Activated CD4-positive, alpha-beta T cell treated with anti-CD3 and anti-CD28 coated beads, Interleukin-2, amount 50 U/mL, for 4 hours (primary cell): ENCODE data around the gene PLCG2.

ENCODE experiments used
- DNase-seq, 2 experiments: peaks; one replicate each; pipeline ENCODE4 v3.0.0-alpha.2; 2020

The PLCG2 gene

GRCh38 chr16:81881228-81881627 is 102.1 kb downstream of the PLCG2 start:
- DNase-seq, result no peak

DNA sequence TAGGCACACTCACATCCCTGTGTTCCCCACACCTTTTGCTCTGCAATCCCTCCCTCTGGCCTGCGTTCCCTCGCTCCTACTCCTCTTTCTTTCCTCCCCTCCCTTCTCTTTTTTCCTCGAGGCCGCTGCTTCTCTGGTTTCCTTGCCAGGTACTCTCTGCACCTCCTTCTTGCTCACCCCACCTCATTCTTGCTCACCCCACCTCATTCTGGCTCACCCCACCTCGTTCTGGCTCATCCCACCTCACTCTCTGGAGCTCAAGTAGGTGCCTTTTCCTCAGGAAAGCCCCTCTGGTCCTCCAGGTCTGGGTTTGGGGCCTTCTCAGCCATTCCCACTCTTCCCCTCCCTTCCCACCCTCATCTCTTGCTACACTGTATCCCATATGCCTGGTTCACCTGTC is 103.5 kb downstream of the PLCG2 start:
- no peak for DNase-seq

DNA sequence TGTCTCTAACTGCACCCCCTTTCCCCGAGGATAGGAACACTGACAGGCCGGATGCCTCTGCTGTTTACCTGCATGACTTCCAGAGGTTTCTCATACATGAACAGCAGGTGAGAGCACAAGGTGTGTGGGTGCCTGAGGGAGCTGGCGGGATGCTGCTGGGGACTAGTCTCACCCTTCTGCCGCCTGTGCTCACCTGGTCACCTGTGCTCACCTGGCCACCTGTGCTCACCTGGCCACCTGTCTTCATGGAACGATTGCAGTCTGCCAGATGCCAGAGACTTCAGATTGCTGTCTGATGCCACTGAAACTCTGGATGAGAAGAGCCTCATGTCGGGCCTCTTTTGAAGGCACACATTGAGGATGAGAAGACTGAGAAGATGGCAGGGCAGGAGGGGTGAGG is 104.1 kb downstream of the PLCG2 start:
- no peak for DNase-seq

DNA sequence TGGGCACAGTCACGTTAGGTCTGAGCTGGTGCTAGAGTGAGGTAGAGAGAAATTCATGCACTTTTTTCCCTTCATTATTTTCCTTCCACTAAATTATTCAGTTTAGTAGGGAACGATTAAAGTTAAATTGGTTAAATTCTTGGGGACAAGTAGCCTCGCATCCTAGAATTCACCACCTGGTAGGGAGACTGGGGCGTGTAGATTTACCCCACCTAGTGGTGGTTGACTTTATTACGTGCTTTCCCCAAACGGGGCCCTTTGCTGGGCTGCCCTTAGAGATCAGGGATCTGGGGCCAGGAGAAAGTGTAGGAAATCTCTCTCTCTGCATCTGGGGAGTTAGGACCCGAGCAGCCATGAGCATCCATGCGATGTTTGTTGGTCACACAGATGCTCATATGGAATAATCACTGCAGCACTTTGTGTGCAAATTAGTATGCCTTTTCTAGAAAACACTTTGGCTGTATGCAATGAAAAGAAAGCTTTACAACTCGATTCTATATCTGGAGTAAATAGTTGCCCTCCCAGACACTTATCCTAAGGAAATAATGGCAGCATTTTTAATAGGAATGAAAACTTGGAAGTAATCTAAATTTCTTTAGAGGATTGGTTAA is 107.0 kb downstream of the PLCG2 start:
- DNase-seq, result no peak

DNA sequence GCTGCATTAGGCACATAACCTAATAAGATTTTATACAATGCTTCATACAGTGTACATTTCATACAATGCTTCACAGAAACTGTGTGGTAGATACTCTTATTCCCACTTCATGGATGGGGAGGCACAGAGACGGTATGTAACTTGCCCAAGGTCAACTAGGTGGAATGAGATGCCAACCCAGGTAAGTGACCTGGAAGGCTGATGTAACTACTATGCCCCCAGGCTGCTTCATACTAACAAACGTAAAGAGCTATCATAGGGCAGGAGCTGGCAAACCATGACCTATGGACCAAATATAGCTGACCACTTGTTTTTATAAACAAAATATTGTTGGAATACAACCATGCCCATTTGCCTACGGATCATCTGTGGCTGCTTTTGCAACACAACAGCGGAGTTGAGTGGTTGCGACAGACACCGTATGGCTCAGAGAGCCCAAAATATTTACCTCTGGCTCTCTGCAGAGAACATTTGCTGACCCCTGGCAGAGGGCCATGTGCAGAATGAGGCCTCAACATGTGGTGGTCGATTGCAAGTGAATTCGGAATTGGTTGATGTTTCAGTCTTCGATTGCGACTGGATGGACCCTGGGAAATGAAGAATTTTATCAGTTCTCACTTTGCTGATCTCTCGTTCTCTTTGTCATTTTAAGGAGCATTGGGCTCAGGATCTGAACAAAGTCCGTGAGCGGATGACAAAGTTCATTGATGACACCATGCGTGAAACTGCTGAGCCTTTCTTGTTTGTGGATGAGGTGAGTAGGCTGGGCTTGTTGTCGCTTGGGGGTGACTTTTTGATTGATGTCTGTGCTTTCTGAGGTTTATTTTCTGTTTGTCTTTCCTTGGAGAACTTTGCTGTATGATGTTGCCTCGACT is 109.7 kb downstream of the PLCG2 start:
- no peak for DNase-seq

DNA sequence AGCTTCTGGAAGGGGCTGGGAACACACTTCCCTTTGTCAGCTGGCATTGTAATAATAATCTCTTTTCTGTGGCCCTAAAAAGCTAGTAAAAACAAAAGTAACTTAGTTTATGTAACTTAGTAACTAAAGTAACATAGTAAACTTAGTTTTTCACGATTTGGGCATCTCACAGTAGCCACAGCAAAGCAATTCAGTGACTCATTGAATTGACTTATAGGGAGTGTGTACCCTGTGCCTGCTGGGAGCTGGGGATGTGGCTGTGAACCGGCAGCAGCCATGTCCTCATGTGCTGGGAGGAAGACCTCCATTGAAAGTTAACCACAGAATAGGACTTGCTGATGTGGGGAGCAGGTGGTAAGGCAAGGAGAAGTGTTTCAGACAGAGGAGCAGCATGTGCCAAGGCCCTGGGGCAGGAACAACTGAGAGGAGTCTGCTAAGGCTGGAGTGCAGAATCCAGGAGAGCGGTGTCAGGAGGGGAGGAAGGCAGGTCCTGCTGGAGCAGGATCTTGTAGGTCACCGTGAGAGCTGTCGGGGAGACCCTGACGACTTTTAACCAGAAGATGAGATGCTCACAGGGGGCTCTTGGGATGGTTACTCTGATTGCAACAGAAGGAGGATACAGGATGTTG is 112.8 kb downstream of the PLCG2 start:
- DNase-seq, result no peak

DNA sequence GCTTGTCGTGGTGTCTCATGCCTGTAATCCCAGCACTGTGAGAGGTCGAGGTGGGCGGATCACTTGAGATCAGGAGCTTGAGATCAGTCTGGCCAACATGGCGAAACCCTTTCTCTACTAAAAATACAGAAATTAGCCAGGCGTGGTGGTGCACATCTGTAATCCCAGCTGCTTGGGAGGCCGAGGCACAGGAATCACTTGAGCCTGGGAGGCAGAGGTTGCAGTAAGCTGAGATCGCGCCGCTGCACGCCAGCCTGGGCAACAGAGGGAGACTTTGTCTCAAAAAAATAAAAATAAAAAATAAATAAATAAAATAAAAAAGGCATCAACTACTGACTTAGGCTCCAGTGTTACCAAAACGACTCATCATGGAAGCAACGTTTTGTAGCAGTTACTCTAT is 115.5 kb downstream of the PLCG2 start:
- DNase-seq, result no peak

DNA sequence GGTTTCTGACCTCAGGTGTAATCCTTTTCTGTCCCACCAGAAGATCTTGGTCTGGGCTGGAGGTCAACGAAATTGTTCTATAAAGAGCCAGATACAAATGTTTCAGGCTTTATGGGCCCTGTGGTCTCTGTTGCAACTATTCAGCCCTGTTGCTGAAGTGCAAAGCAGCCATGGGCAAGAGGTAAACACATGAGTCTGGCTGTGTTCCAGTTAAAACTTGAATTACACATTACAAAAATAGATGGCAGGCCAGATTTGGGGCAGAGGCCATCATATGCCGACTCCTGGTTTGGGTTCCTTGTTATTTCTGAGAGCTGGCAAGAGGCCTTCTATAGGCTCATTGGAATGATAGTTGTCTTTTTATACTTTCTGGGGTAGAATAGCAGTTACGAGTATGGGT is 117.8 kb downstream of the PLCG2 start:
- no peak for DNase-seq

DNA sequence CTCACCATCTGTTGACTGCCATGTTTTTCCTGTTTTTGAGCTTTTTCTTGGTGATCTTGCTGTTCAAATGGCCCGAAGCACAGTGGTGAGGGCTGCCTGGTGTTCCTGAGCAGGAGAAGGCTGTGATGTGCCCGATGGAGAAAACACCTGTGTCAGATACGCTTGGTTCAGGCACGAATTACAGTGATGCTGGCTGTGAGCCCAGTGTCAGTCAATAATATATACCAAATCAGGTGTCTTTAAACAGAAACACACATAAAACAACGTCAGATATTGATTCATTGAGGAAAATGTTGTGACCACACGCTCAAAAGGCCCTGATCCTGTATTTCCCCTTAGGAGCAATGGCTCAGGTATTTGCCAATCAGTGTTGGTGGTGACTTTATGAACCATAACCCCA is 120.5 kb downstream of the PLCG2 start:
- no peak for DNase-seq

DNA sequence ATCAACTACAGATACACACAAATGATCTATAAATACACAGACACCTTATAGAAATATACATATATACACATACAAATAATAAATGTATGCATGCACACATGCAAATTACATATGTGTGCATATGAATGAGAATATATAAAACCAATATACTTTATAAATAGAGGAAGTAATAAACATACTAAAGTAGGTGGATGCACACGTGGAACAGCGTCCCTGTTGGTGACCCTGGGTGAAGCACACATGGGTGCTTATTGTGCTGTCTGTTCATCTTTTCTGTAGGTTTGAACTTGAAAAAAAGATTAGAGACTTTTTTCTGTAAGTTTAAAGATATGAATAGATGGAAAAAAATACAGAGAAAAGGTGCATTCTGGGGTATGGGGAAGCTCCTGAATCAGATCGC is 120.9 kb downstream of the PLCG2 start:
- no peak for DNase-seq

- no peak for DNase-seq
These were observed 121.4 kb downstream of the PLCG2 start for GRCh38 chr16:81900456-81900855.

DNA sequence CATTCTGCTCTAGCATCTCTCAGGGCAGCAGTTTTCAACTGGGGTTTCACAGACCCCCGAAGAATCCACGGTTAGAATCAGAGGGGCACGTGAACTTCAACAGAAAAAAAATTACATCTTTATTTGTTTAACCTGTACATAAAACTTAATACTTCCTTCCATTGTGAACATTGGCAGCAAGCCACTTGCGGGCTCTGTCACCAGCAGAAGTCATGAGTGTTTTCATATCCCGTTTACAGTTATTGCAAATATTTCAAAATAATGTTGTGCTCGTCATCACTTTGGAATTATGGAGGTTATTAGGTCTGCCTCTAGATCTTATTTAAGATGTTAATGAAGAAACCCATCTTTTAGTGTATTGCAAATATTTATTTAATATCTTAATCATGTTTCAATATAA is 122.4 kb downstream of the PLCG2 start:
- no peak for DNase-seq

GRCh38 chr16:81902025-81902424 is 122.9 kb downstream of the PLCG2 start:
- no peak for DNase-seq

GRCh38 chr16:81904320-81904719 is 125.2 kb downstream of the PLCG2 start:
- no peak for DNase-seq

- DNase-seq, result no peak
These were observed 126.2 kb downstream of the PLCG2 start for GRCh38 chr16:81905277-81905676.

GRCh38 chr16:81907681-81908080 is 128.6 kb downstream of the PLCG2 start:
- no peak for DNase-seq

GRCh38 chr16:81908466-81909262 is 129.6 kb downstream of the PLCG2 start:
- DNase-seq, result no peak

DNA sequence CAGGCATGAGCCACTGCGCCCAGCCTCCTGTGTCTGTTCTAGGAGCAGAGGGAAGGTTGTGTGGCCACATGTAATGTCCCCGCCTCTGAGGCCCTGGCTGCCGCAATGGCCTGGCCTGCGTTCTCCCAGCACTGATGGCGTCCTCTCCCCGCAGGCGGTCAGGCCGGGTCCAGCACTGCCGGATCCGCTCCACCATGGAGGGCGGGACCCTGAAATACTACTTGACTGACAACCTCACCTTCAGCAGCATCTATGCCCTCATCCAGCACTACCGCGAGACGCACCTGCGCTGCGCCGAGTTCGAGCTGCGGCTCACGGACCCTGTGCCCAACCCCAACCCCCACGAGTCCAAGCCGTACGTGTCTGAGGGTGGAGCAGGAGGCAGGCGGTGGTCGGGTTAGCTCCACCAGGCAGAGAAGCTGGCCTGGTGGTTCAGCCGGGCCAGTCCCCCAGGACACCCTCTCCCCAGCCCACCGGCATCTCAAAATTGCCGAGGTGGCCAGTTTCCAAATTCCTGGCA is 131.3 kb downstream of the PLCG2 start:
- DNase-seq, result no peak

- DNase-seq, result no peak
These were observed 133.3 kb downstream of the PLCG2 start for GRCh38 chr16:81912395-81912794.

DNA sequence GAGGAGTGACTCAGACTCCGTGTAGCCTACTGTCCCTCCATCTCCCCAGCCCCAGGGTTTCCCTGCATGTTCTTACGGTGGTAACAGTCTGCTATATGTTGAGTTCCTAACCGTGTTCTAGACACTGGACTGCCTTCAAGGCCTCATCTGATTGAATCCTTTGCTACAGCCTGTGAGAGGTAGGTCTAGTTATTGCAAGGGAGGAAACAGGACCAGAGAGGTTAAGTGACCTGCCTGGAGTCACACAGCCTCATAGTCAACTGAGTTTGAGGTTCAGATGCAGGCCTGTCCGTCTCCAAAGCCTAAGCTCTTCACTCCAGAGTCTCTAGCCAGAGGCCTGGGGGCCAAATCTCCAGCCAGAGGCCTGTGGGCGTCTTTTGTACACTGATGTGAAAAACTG is 134.1 kb downstream of the PLCG2 start:
- no peak for DNase-seq

DNA sequence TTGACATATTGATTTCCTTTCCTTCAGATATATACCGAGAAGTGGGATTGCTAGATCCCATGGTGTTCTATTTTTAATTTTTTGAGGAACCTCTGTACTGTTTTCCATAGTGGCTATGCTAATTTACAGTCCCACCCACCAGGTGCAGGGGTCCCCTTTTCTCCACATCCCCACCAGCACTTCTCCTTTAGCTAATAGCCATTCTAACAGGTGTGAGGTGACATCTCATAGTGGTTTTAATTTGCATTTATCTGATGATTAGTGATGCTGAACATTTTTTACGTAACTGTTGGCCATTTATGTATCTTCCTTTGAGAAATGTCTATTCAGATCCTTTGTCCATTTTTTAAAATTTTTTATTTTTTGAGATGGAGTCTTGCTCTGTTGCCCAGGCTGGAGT is 138.3 kb downstream of the PLCG2 start:
- DNase-seq, result no peak

GRCh38 chr16:81918927-81919326 is 139.8 kb downstream of the PLCG2 start:
- no peak for DNase-seq

DNA sequence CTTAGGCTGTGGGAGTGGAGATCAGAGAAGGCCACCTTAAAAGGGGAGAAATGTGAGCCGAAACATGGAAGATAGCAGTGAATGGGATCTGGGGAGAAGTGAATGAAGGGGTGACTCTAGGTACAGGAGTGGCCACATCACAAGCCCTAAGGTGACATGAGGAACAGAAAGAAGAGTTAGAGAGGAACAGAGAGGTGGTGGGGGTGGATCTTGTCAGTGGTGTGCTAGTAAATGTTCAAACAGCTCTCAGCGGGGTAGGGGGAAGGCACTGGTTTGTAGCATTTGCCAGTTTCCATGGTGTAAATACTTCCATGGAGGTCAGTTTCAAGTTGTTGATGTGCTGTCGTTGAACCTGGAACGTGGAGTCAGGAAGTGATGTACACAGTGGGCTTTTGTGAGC is 141.4 kb downstream of the PLCG2 start:
- DNase-seq, result no peak
